IMR-90 (cell line): ENCODE measurements around the gene TDRKH. TPM values are rescaled to one million over a fixed set of nuclear protein-coding genes. Genes with fewer than 3 reads are reported as not detected.

Source experiments
- ATAC-seq: fragments of 200-7000 bp; cut with Tn5 transposase; 2 replicates; pipeline ENCODE4 v1.9.1; 2020; ENCODE audit warnings: low read depth, mild to moderate bottlenecking, moderate library complexity
- BruUV-seq: library from RNA; stranded (reverse); fragments of 400-500 nt; replicated peaks from 2 replicates; lab custom pipeline; 2021; lab: Mats Ljungman, UMichigan
- CTCF ChIA-PET: fragments of 300-600 bp; formaldehyde crosslinking; extraction: SDS; loops from one replicate; lab custom pipeline; 2021; ENCODE audit warnings: antibody characterized with exemption; lab: Yijun Ruan, JAX
- POLR2A ChIA-PET: fragments of 300-600 bp; sonication (Branson Sonifier 250); formaldehyde crosslinking; loops from one replicate; lab custom pipeline; 2022; ENCODE audit warnings: antibody characterized with exemption; ENCODE audit not compliant: unreplicated experiment; lab: Charles Lee
- DNase-seq: peaks from one replicate; pipeline ENCODE4 v3.0.0; 2013
- H2AFZ ChIP-seq: replicated peaks from 2 replicates; pipeline ENCODE3; 2013; ENCODE audit warnings: low read length, mild to moderate bottlenecking; ENCODE audit not compliant: poor library complexity
- H2AK5ac ChIP-seq: 2 replicates; pipeline ENCODE4 v1.6.1; 2013; ENCODE audit warnings: low read depth, low read length, inconsistent platforms
- H2AK9ac ChIP-seq: replicated peaks from 2 replicates; pipeline ENCODE3; 2013; ENCODE audit warnings: mild to moderate bottlenecking, low read depth, low read length, moderate library complexity; ENCODE audit not compliant: poor library complexity
- H2BK120ac ChIP-seq: 2 replicates; pipeline ENCODE4 v1.6.1; 2013; ENCODE audit warnings: low read depth, low read length, inconsistent platforms
- H2BK15ac ChIP-seq: 3 replicates; pipeline ENCODE4 v1.6.1; 2013; ENCODE audit warnings: low read depth, low read length, inconsistent platforms
- H2BK20ac ChIP-seq: 2 replicates; pipeline ENCODE4 v1.6.1; 2013; ENCODE audit warnings: low read depth, mild to moderate bottlenecking, inconsistent platforms, low read length, moderate library complexity
- H2BK5ac ChIP-seq: 2 replicates; pipeline ENCODE4 v1.6.1; 2013; ENCODE audit warnings: mild to moderate bottlenecking, low read depth, low read length, inconsistent platforms; ENCODE audit not compliant: poor library complexity, severe bottlenecking
- H3K14ac ChIP-seq: replicated peaks from 2 replicates; pipeline ENCODE4 v1.6.1; 2013; ENCODE audit warnings: low read depth, low read length, inconsistent platforms
- H3K18ac ChIP-seq: 2 replicates; pipeline ENCODE4 v1.6.1; 2013; ENCODE audit warnings: low read depth, low read length, control low read depth
- H3K23ac ChIP-seq: 2 replicates; pipeline ENCODE4 v1.6.1; 2013; ENCODE audit warnings: low read depth, low read length, inconsistent platforms
- H3K27ac ChIP-seq: 2 replicates; pipeline ENCODE4 v1.5.1; 2013; ENCODE audit warnings: mild to moderate bottlenecking, control low read depth, low read length; ENCODE audit not compliant: insufficient read depth
- H3K27me3 ChIP-seq: 2 replicates; pipeline ENCODE4 v1.6.1; 2013; ENCODE audit warnings: low read length; ENCODE audit not compliant: control insufficient read depth, insufficient read depth
- H3K36me3 ChIP-seq: 2 replicates; pipeline ENCODE4 v1.6.1; 2013; ENCODE audit warnings: low read length, mixed read lengths; ENCODE audit not compliant: control insufficient read depth, insufficient read depth
- H3K4ac ChIP-seq: 2 replicates; pipeline ENCODE4 v1.6.1; 2013; ENCODE audit warnings: low read depth, low read length, inconsistent platforms
- H3K4me1 ChIP-seq: 2 replicates; pipeline ENCODE4 v1.6.1; 2013; ENCODE audit warnings: low read length, mixed read lengths; ENCODE audit not compliant: control insufficient read depth, insufficient read depth
- H3K4me2 ChIP-seq: 2 replicates; pipeline ENCODE4 v1.6.1; 2013; ENCODE audit warnings: low read depth, mild to moderate bottlenecking, control low read depth, low read length, moderate library complexity
- H3K4me3 ChIP-seq: 2 replicates; pipeline ENCODE4 v1.5.1; 2013; ENCODE audit warnings: low read depth, mild to moderate bottlenecking, control low read depth, low read length, moderate library complexity; ENCODE audit not compliant: insufficient read depth
- H3K56ac ChIP-seq: 2 replicates; pipeline ENCODE4 v1.6.1; 2013; ENCODE audit warnings: low read length, inconsistent platforms; ENCODE audit not compliant: insufficient read depth; ENCODE audit errors: extremely low read depth
- H3K79me1 ChIP-seq, 2 experiments: 2 replicates each; pipeline ENCODE4 v1.6.1; 2013; ENCODE audit warnings: low read length in 2 of 2, inconsistent platforms in 1 of 2, low read depth in 1 of 2
- H3K9ac ChIP-seq: 2 replicates; pipeline ENCODE4 v1.6.1; 2013; ENCODE audit warnings: low read depth, low read length, control low read depth
- H3K9me1 ChIP-seq: 2 replicates; pipeline ENCODE4 v1.6.1; 2013; ENCODE audit warnings: low read length, inconsistent platforms; ENCODE audit not compliant: insufficient read depth
- H3K9me3 ChIP-seq: 2 replicates; pipeline ENCODE4 v1.6.1; 2013; ENCODE audit warnings: low read length; ENCODE audit not compliant: control insufficient read depth, insufficient read depth
- H4K20me1 ChIP-seq: 2 replicates; pipeline ENCODE4 v1.6.1; 2013; ENCODE audit warnings: low read length, inconsistent platforms; ENCODE audit not compliant: insufficient read depth
- H4K5ac ChIP-seq: 2 replicates; pipeline ENCODE4 v1.6.1; 2013; ENCODE audit warnings: mild to moderate bottlenecking, low read depth, low read length, control low read depth
- H4K8ac ChIP-seq, 2 experiments: 2 replicates each; pipeline ENCODE4 v1.6.1; 2013; ENCODE audit warnings: low read depth in 2 of 2, low read length in 2 of 2, control low read depth in 1 of 2, inconsistent platforms in 1 of 2
- H4K91ac ChIP-seq: 2 replicates; pipeline ENCODE4 v1.6.1; 2013; ENCODE audit warnings: low read depth, low read length, inconsistent platforms; ENCODE audit not compliant: insufficient read depth
- BHLHE40 ChIP-seq: fragments of 150-350 bp; IDR thresholded peaks from 2 replicates; pipeline ENCODE4 v1.6.1; 2016; ENCODE audit warnings: mild to moderate bottlenecking, low read depth, low read length
- CEBPB ChIP-seq: IDR thresholded peaks from 2 replicates; pipeline ENCODE4 v1.6.1; 2012; ENCODE audit warnings: low read depth, low read length, improper control_type of control experiment
- CHD1 ChIP-seq: IDR thresholded peaks from 2 replicates; pipeline ENCODE4 v1.6.1; 2012; ENCODE audit warnings: low read depth, low read length, improper control_type of control experiment
- FOS ChIP-seq: fragments of 150-350 bp; IDR thresholded peaks from 2 replicates; pipeline ENCODE4 v1.6.1; 2016; ENCODE audit warnings: low read depth, low read length
- MAFK ChIP-seq: IDR thresholded peaks from 2 replicates; pipeline ENCODE4 v1.6.1; 2012; ENCODE audit warnings: low read depth, low read length, improper control_type of control experiment
- MAZ ChIP-seq: IDR thresholded peaks from 2 replicates; pipeline ENCODE4 v1.6.1; 2012; ENCODE audit warnings: low read depth, mild to moderate bottlenecking, low read length, improper control_type of control experiment, moderate library complexity, borderline replicate concordance
- MXI1 ChIP-seq: IDR thresholded peaks from 2 replicates; pipeline ENCODE4 v1.6.1; 2012; ENCODE audit warnings: low read depth, mild to moderate bottlenecking, low read length, moderate library complexity, borderline replicate concordance
- NFE2L2 ChIP-seq: fragments of 150-350 bp; IDR thresholded peaks from 2 replicates; pipeline ENCODE4 v1.6.1; 2016; ENCODE audit warnings: low read depth, mild to moderate bottlenecking, low read length
- POLR2A ChIP-seq: IDR thresholded peaks from 2 replicates; pipeline ENCODE4 v1.6.1; 2012; ENCODE audit warnings: mild to moderate bottlenecking, low read depth, low read length
- RAD21 ChIP-seq: IDR thresholded peaks from 2 replicates; pipeline ENCODE4 v1.6.1; 2012; ENCODE audit warnings: low read length, improper control_type of control experiment
- RCOR1 ChIP-seq: IDR thresholded peaks from 2 replicates; pipeline ENCODE4 v1.6.1; 2012; ENCODE audit warnings: mild to moderate bottlenecking, low read length, improper control_type of control experiment; ENCODE audit not compliant: insufficient replicate concordance
- RFX5 ChIP-seq: IDR thresholded peaks from 2 replicates; pipeline ENCODE4 v1.8.0; 2012; ENCODE audit warnings: low read depth, mild to moderate bottlenecking, low read length, moderate library complexity
- SMC3 ChIP-seq: fragments of 150-350 bp; IDR thresholded peaks from 2 replicates; pipeline ENCODE4 v1.6.1; 2016; ENCODE audit warnings: low read depth, mild to moderate bottlenecking, antibody characterized with exemption, low read length, moderate library complexity
- WGBS, 2 experiments: methylation state at CpG; one replicate each; pipeline versions ENCODE4 v1.1.5 to v1.1.7; 2013; ENCODE audit warnings: missing lambda C conversion rate in 2 of 2; ENCODE audit not compliant: insufficient read length in 1 of 2; ENCODE audit errors: extremely low coverage in 2 of 2; 5-methylcytosine and 5-hydroxymethylcytosine counted together
- dilution Hi-C: fragments of 300-500 bp; cut with HindIII; formaldehyde crosslinking; loops from one replicate; pipeline ENCODE4 v1.14.3; 2018; ENCODE audit warnings: low sequenced_read_pairs; ENCODE audit not compliant: unreplicated experiment
- in situ Hi-C: fragments of 300-500 bp; cut with MboI; formaldehyde crosslinking; loops from 3 replicates; pipeline ENCODE4 v1.14.3; 2019; ENCODE audit warnings: low sequenced_read_pairs, inconsistent platforms, mixed read lengths
- intact Hi-C: fragments of 100-400 bp; cut with micrococcal nuclease; formaldehyde crosslinking; loops from 2 replicates; pipeline ENCODE4 v1.10.0; 2022
- polyA plus RNA-seq, 3 experiments: library from polyadenylated mRNA; depleted of rRNA; stranded (reverse); fragments of >200 nt; gene quantifications; 2 replicates each; pipeline ENCODE4 v1.2.3, GENCODE V29; 2012; ENCODE audit warnings: low replicate concordance in 1 of 3
- total RNA-seq: library from RNA; depleted of rRNA; stranded (reverse); fragments of >200 nt; gene quantifications from 2 replicates; pipeline ENCODE4 v1.2.3, GENCODE V29; 2012
- TF ChIP-seq, protein P1 (sequence below): fragments of 150-350 bp; IDR thresholded peaks from 2 replicates; pipeline ENCODE4 v1.6.1; 2017; ENCODE audit warnings: mild to moderate bottlenecking, antibody characterized with exemption, low read length, low read depth
- TF ChIP-seq, protein P2 (sequence below): conservative IDR thresholded peaks from 2 replicates; pipeline ENCODE4 v1.5.1; 2012; ENCODE audit warnings: mild to moderate bottlenecking, low read depth, low read length, improper control_type of control experiment
- TF ChIP-seq, protein P3 (sequence below): fragments of 150-350 bp; IDR thresholded peaks from 2 replicates; pipeline ENCODE4 v1.6.1; 2016; ENCODE audit warnings: low read depth, mild to moderate bottlenecking, low read length, moderate library complexity, borderline replicate concordance

TDRKH gene
- total and polyA plus RNA-seq, 2 of the 4 experiments (the other 2 are of a cell fraction), result 1.2 to 2.2 TPM

- Histone ChIP-seq H2BK20ac (no peak overlapping the region), H3K14ac (no peak overlapping the region), H3K27me3 (peaks cover 56% of the 10 kb centered on the region), H3K36me3 (no peaks in the 10 kb centered on the region), H2AK5ac (no peak overlapping the region), H3K9me1 (no peaks in the 10 kb centered on the region), H3K4ac (no peak overlapping the region), H4K91ac (no peak overlapping the region), H2AFZ (peak overlapping the region; percentile 86), H3K9me3 (no peaks in the 10 kb centered on the region), H3K79me1 (no peaks in the 10 kb centered on the region), H4K5ac (no peak overlapping the region), H3K23ac (no peak overlapping the region), H3K27ac (no peak overlapping the region), H3K4me2 (no peak overlapping the region; the same call in 1 of the 2 replicates), H2BK5ac (no peak overlapping the region), H3K9ac (no peak overlapping the region), H4K8ac (no peak overlapping the region), H3K4me3 (no peak overlapping the region), H4K20me1 (no peaks in the 10 kb centered on the region), H3K4me1 (no peaks in the 10 kb centered on the region; the same call in 1 of the 2 replicates), H2BK15ac (no peak overlapping the region), H3K56ac (no peak overlapping the region), H2BK120ac (no peak overlapping the region), H2AK9ac (no peak overlapping the region), H3K18ac (no peak overlapping the region)
- dilution Hi-C loops (no loop called here), in situ Hi-C loops (no loop called here), intact Hi-C loops (loop anchor here (5.0 to 10.0 kb wide), 2 partner anchors 77 to 294 kb away; partner anchors contain the start of genes MRPL9 and TUFT1)
- CTCF ChIA-PET, result no interaction called here
- 45% methylated on average over 2 of the region's 16 CpGs; no CpG with 5 or more reads in 1 of the 2 experiments for WGBS, 2 experiments
- ATAC-seq, result no peak
- POLR2A ChIA-PET, result no interaction called here
- TF ChIP-seq, protein P1, sequence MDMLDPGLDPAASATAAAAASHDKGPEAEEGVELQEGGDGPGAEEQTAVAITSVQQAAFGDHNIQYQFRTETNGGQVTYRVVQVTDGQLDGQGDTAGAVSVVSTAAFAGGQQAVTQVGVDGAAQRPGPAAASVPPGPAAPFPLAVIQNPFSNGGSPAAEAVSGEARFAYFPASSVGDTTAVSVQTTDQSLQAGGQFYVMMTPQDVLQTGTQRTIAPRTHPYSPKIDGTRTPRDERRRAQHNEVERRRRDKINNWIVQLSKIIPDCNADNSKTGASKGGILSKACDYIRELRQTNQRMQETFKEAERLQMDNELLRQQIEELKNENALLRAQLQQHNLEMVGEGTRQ, result no peak
- TF ChIP-seq, protein P2, sequence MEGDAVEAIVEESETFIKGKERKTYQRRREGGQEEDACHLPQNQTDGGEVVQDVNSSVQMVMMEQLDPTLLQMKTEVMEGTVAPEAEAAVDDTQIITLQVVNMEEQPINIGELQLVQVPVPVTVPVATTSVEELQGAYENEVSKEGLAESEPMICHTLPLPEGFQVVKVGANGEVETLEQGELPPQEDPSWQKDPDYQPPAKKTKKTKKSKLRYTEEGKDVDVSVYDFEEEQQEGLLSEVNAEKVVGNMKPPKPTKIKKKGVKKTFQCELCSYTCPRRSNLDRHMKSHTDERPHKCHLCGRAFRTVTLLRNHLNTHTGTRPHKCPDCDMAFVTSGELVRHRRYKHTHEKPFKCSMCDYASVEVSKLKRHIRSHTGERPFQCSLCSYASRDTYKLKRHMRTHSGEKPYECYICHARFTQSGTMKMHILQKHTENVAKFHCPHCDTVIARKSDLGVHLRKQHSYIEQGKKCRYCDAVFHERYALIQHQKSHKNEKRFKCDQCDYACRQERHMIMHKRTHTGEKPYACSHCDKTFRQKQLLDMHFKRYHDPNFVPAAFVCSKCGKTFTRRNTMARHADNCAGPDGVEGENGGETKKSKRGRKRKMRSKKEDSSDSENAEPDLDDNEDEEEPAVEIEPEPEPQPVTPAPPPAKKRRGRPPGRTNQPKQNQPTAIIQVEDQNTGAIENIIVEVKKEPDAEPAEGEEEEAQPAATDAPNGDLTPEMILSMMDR, result no peak
- TF ChIP-seq RFX5, result no peak
- no peak for TF ChIP-seq BHLHE40
- no peak for TF ChIP-seq NFE2L2
- TF ChIP-seq MAZ, result no peak
- TF ChIP-seq SMC3, result no peak
- no peak for TF ChIP-seq CHD1
- TF ChIP-seq MXI1, result no peak
- TF ChIP-seq MAFK, result no peak
- no peak for TF ChIP-seq CEBPB
- no peak for TF ChIP-seq POLR2A
- no peak for TF ChIP-seq FOS
- TF ChIP-seq RCOR1, result no peak
- TF ChIP-seq, protein P3, sequence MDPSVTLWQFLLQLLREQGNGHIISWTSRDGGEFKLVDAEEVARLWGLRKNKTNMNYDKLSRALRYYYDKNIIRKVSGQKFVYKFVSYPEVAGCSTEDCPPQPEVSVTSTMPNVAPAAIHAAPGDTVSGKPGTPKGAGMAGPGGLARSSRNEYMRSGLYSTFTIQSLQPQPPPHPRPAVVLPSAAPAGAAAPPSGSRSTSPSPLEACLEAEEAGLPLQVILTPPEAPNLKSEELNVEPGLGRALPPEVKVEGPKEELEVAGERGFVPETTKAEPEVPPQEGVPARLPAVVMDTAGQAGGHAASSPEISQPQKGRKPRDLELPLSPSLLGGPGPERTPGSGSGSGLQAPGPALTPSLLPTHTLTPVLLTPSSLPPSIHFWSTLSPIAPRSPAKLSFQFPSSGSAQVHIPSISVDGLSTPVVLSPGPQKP, result no peak
- TF ChIP-seq RAD21, result no peak
- BruUV-seq, result no TSS peak
- no peak for DNase-seq
These were observed 48.7 kb upstream of the TDRKH start for GRCh38 chr1:151839082-151839412.
